Ramos (cell line): Measurements from ENCODE around the gene MVB12B.
"Not testable (repeated sequence)": the region's sequence is repeated elsewhere in the genome, so short reads cannot be mapped to it uniquely, and the experiment has no call there.

Experiments used
- in situ Hi-C: fragments of 300-500 bp; cut with MboI; formaldehyde crosslinking; loops from one replicate; pipeline ENCODE4 v1.14.3; 2022; ENCODE audit warnings: low sequenced_read_pairs; ENCODE audit not compliant: unreplicated experiment

Gene MVB12B, protein sequence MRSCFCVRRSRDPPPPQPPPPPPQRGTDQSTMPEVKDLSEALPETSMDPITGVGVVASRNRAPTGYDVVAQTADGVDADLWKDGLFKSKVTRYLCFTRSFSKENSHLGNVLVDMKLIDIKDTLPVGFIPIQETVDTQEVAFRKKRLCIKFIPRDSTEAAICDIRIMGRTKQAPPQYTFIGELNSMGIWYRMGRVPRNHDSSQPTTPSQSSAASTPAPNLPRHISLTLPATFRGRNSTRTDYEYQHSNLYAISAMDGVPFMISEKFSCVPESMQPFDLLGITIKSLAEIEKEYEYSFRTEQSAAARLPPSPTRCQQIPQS

DNA sequence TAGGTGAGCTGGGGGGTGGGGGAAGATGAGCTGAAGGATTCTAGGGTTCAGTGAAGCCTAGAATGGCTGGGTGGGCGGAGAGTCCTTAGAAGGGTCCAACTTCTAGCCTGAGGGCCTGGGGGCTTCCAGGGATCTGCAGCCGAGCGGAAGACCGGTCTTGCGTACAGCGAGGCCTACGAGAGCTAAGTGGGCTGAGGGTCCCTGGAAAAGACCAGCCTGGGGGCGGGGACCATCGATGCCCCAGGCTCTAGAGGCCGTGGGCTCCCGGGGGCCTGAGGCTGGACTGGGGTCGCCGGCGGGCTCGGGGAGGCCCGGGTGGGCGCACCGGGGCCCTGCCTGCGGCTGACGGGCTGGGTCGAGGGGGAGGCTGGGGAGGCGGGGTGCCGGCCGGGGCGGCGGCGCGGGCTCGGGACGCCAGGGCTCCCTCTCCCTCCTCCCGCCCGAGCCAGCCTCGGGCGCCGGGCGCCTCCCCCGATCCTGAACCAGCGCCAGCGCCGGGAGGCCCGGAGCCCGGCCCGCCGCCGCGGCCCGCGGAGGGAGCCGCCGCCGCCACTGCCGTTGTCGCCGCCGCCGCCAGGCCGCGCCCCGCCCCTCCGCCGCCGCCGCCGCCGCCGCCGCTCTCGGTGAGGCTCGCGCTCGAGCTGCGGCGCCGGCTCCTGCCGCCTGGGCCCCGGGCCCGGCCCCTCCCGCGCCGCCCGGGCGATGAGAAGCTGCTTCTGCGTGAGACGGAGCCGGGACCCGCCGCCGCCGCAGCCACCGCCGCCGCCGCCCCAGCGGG is at the start of gene MVB12B:
Gene MVB12B (plus strand): TSS at position 602 of the 778 bp plus-strand sequence. CDS start 101 bp downstream, at position 703.
- in situ Hi-C loops: no loop called here

DNA sequence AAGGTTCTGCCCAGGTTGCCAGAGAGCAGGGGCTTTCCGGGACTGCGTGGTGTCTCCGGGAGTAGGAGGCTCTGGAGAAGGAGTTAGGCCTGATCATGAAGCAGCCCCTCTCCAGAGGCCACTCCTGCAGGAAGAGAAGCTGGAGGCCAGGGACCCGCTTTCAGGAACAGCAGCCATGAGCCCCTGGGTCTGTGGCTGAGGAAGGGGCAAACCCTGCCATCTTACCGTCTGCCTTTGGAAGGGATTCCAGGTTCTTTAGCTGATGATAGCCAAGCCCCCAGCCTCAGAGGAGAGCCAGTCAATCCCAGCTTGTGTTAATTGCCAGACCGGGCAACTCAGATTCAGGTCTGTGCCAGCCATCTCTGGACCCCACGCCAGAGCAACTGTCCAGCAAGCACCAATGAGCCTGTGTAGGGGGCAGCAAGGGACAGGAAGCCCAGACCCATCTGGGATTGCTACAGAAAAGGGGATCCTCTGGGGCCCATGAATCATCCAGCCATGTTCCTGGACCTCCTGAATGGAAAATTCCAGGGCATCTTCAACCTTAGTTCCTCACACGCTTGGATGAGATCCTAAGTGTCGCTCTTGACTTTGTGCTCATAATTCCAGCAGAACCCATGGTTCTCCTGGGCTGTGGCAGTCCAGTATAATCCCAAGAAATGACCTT is 42.7 kb upstream of the MVB12B start:
- in situ Hi-C loops: no loop called here

DNA sequence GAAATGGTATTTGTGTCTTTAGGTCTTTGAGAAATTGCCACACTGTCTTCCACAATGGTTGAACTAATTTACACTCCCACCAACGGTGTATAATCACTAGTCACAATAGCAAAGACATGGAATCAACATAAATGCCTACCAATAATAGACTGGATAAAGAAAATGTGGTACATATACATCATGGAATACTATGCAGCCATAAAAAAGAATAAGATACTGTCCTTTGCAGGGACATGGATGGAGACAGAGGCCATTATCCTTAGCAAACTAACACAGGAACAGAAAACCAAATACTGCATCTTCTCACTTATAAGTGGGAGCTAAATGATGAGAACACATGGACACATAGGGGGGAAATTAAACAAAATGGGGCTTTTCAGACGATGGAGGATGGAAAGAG is 41.0 kb upstream of the MVB12B start:
- in situ Hi-C loops: not testable (repeated sequence)

GRCh38 chr9:126287166-126287866 is 39.3 kb upstream of the MVB12B start:
- in situ Hi-C loops: no loop called here

DNA sequence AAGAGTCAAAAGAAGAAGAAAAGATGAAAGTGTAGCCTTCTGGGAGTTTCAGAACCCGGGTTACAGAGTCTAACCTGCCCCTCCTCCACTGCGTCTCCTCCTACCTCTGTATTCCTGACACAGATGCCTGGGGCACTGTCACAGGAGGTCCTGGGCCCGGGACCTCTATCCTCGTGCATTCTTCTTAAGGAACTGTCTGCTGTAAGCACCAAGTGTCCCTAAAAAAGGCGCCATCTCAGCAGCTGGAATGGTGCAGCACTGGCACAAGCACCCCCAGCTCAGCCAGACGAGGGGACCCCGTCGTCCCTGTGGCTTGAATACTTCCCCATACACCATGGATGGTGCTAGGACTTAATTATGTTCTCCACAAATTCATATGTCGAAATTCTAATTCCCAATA is 35.8 kb upstream of the MVB12B start:
- in situ Hi-C loops: no loop called here

- in situ Hi-C loops: no loop called here
These were observed 34.7 kb upstream of the MVB12B start for GRCh38 chr9:126291925-126292324.

- in situ Hi-C loops: no loop called here
These were observed 33.7 kb upstream of the MVB12B start for GRCh38 chr9:126292736-126293521.

DNA sequence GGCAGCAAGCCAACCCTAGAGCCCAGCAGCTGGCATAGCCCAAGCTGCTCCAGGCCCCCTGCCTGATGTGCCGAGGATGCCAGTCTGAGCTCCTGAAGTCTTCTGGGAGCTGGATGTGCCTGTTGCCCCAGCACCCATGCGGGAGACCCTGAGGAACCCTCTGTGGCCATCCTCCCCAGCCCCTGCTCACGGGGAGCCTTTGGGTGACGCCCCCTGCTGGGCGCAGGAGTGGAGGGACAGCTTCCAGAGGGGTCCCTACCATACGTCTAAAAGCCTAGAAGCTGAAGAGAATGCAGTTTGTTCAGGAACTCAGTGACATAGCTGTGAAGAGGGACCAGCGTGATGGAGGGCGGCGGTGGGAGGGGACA is 33.1 kb upstream of the MVB12B start:
- in situ Hi-C loops: no loop called here

DNA sequence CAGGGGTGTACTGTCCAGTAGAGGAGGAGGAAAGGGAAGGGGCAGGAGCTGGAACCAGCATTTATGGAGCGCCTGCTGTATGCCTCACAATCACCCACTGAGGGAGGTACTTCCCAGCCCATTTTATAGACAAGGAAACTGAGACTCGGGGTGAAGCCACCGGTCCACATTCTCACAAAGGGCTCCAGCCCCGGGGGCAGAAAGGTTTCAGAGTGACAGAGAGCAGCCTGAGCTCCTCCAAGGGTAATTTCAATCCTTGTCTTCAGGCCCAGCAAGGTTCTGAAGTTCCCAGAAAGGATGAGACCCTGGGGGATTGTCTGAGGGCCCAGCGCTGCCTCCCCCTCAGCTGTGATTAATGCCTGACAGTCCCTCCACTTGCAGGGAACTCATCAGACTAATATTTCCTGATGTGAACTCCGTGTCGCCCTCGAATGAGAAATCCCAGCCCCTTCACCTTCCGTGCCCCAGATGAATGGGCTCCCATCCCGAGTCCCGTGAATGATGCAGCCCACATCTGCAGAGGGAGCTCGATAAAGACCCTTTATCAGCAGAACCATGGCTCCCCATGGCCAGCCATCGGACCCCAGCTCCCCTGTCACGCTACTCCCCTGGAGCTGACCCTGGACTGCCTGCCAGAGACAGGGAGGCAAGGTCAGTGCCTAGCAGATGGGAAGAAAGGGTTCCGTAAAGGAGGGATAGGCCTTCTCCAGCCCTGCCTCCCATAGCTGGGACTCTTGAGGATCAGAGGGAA is 32.1 kb upstream of the MVB12B start:
- in situ Hi-C loops: no loop called here

GRCh38 chr9:126295082-126295477 is 31.5 kb upstream of the MVB12B start:
- in situ Hi-C loops: no loop called here

DNA sequence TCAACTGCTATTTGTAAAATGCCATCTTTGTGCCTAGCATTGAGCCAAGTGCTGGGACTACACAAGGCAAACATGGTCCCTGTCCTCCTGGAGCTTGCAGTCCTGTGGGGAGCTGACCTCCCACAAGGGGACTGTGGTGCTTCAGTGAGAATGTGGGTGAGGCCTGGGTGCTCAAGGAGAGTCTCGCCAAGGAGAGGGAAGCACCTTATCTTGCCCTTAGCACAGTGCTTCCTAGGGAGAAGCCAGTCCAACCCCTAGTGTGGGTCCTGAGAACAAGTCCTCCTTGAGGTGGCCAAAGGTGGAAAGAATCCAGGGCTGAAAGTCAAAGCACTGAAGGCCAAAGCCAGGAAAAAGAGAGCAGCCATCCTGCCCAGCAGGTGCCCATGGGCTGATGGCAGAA is 31.1 kb upstream of the MVB12B start:
- in situ Hi-C loops: no loop called here

GRCh38 chr9:126295936-126296600 is 30.6 kb upstream of the MVB12B start:
- in situ Hi-C loops: no loop called here

GRCh38 chr9:126296687-126297086 is 29.9 kb upstream of the MVB12B start:
- in situ Hi-C loops: no loop called here

GRCh38 chr9:126297661-126298060 is 29.0 kb upstream of the MVB12B start:
- in situ Hi-C loops: no loop called here

GRCh38 chr9:126298063-126298801 is 28.4 kb upstream of the MVB12B start:
- in situ Hi-C loops: no loop called here

DNA sequence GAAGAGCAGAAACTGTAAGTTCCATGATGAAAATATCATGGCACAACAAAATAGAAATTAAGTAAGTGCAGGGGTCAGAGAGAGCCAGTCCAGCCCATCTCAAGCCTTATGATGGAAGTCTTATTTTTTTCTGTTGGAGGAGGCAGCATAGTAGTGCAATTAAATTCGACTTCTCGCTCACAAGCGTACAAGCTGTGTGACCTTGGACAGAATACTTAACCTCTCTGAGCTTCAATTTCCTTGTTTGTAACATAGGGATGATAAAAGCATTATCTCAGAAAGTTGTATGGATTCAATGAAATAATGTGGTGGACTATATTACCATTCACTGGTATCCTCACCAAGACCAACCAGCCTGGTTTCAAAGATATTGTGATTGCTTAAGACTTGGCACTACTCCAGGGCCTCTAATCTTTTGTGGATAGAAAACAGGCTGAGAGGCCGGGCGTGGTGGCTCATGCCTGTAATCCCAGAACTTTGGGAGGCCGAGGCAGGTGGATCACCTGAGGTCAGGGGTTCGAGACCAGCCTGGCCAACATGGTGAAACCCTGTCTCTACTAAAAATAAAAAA is 26.8 kb upstream of the MVB12B start:
- in situ Hi-C loops: no loop called here

GRCh38 chr9:126301196-126301595 is 25.4 kb upstream of the MVB12B start:
- in situ Hi-C loops: no loop called here
